Erythroblast (primary cell): Measurements from ENCODE around the gene ADAMTS18.

Experiments used
- GATA1 ChIP-seq: IDR thresholded peaks from 2 replicates; pipeline ENCODE4 v1.6.1; 2011; ENCODE audit warnings: low read depth, mild to moderate bottlenecking, control low read depth, low read length, moderate library complexity
- POLR2A ChIP-seq: IDR thresholded peaks from 2 replicates; pipeline ENCODE4 v1.6.1; 2011; ENCODE audit warnings: mild to moderate bottlenecking, low read length

DNA sequence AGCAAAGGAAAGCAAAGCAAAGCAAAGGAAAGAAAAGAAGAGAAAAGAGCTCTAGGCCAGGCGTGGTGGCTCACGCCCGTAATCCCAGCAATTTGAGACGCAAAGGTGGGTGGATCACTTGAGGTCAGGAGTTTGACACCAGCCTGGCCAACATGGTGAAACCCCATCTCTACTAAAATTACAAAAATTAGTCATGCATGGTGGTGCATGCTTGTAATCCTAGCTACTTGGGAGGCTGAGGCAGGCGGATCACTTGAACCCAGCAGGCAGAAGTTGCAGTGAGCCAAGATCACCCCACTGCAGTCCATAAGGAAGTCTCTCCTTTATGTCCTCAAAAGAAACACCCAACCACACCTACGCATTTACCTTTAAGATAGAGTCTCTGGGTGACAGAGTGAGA is 70.1 kb downstream of the ADAMTS18 start:
- TF ChIP-seq POLR2A (no peak), GATA1 (no peak)
